Activated CD8-positive, alpha-beta memory T cell treated with anti-CD3 and anti-CD28 coated beads for 1 hour (primary cell): Measurements from ENCODE around the gene MRPL37.
"Not testable (repeated sequence)": the region's sequence is repeated elsewhere in the genome, so short reads cannot be mapped to it uniquely, and the experiment has no call there.

Source experiments
- DNase-seq, 2 donors: peaks; one replicate each; pipeline ENCODE4 v3.0.0-alpha.2; 2020; ENCODE audit warnings: low read depth in 1 of 2; ENCODE audit errors: extremely low read depth in 1 of 2

MRPL37 gene

GRCh38 chr1:54172614-54173599 is 27.1 kb upstream of the MRPL37 start:
- DNase-seq, result no peak

- DNase-seq, result no peak
Observed at GRCh38 chr1:54173681-54174080, 26.3 kb upstream of the MRPL37 start.

GRCh38 chr1:54174106-54174505 is 25.9 kb upstream of the MRPL37 start:
- no peak for DNase-seq

- DNase-seq, result no peak
Observed at GRCh38 chr1:54176621-54177327, 23.2 kb upstream of the MRPL37 start.

GRCh38 chr1:54177726-54178125 is 22.2 kb upstream of the MRPL37 start:
- no peak for DNase-seq

GRCh38 chr1:54178296-54179070 is 21.5 kb upstream of the MRPL37 start:
- no peak for DNase-seq

DNA sequence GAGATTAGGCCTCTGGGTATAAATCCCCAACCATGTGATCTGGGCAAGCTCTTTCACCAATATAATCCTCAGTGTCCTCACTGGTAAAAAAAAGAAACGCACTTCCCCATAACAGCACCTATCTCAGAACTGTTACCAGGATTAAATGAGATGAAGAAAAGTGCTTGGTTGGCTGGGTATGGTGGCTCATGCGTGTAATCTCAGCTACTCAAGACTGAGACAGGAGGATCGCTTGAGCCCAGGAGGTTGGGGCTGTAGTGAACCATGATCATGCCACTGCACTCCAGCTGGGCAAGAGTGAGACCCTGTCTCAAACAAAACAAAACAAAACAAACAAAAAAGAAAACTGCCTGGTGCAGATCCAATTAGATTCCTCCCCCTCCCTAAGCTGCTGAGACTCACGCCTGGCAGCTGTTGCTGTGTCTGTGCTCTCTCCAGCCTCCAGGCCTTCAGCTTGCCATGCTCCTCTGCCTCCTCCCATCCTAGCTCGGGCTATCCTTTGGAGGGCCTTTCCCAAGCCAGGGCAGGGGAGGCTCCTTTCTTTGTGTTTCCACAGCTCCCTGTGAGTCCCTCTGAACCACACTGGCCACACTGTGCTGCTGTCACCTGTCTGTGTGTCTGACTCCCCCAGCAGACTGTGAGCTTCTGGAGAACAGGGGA is 19.1 kb upstream of the MRPL37 start:
- DNase-seq, result no peak

DNA sequence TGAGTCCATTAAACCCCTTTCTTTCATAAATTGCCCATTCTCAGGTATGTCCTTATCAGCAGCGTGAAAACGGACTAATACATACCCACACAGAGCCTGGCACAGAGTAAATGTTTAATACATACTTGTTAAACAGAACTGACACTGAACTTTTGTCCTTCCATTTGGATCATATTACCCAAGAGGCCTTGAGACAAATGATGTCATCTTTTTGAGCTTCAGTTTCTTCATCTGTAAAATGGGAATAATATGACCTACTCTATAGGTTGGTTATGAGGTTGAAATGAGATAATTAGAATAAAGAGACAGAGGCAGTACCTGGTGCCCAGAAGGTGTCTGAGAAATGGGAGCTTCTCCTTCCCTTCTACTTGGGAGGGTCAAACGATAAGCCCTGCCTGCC is 13.9 kb upstream of the MRPL37 start:
- no peak for DNase-seq

GRCh38 chr1:54188291-54188690 is 11.7 kb upstream of the MRPL37 start:
- DNase-seq, result no peak

- DNase-seq, result no peak
Observed at GRCh38 chr1:54190526-54190925, 9.4 kb upstream of the MRPL37 start.

- DNase-seq, result no peak
Observed at GRCh38 chr1:54191525-54191924, 8.4 kb upstream of the MRPL37 start.

GRCh38 chr1:54193453-54193852 is 6.5 kb upstream of the MRPL37 start:
- DNase-seq, result no peak

- no peak for DNase-seq
Observed at GRCh38 chr1:54199151-54199764, 709 bp upstream of the MRPL37 start.

DNA sequence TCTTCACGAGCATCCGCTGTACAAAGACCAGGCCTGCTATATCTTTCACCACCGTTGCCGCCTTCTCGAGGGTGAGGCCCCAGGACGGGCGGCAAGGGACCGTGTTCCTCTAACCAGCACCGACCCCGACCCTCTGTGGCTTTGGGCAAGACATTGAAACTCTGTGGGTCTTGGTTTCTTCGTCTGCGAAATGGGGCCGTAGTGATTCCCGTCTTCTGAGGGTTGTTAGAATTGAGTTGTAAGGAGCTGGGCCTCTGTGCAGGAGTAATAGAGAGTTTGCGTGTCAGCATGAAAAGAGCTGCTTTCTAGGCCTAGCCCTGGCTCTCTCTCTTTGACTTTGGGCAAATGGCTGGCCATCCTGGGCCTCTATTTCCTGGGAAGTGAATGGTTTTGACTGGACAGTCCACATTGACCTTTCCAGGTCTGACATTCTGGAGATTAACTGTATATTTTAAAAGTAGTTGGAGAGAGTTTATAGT is 591 bp downstream of the MRPL37 start:
- DNase-seq, result no peak

DNA sequence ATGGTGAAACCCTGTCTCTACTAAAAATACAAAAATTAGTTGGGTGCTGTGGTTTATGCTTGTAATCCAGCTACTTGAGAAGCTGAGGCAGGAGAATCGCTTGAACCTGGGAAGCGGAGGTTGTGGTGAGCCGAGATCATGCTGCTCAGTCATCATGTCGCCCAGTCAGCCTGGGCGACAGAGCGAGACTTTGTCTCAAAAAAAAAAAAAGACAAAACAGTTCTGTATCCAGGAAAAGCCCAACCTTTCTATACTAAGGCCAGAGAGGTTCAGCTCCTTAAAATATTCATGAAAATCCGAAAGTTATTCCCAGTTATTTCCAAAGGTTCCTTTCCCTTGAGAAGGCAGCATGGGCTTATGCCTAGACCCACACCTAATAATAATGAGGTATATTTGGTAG is 4.2 kb downstream of the MRPL37 start:
- DNase-seq, result no peak

DNA sequence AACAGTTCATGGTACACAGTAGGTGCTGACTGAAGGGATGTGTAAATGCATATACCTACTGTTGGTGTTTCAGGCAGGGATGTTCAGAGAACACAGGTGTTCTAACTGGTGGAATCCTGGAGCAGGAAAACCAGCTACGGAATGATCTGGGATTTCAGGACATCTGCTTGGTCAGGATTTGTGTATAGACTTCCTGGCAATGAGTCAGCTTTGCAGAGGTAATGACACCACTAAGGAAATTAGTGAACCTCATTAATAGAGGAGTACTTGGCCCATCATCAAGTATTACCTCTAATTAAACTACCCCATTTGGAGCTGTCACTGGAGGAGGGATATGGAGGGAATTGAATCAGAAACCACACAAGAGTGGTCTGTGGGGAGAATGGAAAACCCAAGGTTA is 7.3 kb downstream of the MRPL37 start:
- DNase-seq, result no peak

GRCh38 chr1:54207896-54208295 is 7.9 kb downstream of the MRPL37 start:
- not testable (repeated sequence) for DNase-seq

GRCh38 chr1:54212872-54213271 is 12.9 kb downstream of the MRPL37 start:
- no peak for DNase-seq

GRCh38 chr1:54215523-54215922 is 15.6 kb downstream of the MRPL37 start:
- no peak for DNase-seq
